Measurements from ENCODE around the gene GIN1.

DNA sequence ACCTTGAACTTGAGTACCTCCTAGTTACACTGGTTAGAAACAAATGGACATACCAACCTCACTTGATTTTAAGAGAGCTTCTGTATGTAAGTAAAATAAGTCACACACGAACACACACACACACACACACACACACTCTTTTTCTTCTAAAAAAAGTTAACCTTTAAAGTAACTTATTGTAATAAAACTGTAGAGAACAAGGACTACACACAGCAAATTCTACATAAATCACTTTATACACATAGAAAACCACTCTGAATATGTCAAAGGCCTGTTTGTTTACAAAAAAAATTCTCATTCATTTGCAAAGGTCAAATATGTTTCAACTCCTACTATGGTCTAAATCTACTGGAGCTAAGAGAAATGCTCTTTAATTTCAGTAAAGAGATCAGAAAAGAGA, 29.1 kb downstream of the GIN1 start:
- TF ChIP-seq CTCF (IDR thresholded peaks at IDR 0.05) (no peak), EZH2 (IDR thresholded peaks at IDR 0.05; ENCODE audit: borderline replicate concordance, insufficient read depth, low read depth, low read length, poor library complexity, severe bottlenecking) (no peak)
